ENCODE data around the gene SNRPA.
A peak's percentile ranks its signal among the peaks of the same experiment; 100 is the strongest.

The SNRPA gene

DNA sequence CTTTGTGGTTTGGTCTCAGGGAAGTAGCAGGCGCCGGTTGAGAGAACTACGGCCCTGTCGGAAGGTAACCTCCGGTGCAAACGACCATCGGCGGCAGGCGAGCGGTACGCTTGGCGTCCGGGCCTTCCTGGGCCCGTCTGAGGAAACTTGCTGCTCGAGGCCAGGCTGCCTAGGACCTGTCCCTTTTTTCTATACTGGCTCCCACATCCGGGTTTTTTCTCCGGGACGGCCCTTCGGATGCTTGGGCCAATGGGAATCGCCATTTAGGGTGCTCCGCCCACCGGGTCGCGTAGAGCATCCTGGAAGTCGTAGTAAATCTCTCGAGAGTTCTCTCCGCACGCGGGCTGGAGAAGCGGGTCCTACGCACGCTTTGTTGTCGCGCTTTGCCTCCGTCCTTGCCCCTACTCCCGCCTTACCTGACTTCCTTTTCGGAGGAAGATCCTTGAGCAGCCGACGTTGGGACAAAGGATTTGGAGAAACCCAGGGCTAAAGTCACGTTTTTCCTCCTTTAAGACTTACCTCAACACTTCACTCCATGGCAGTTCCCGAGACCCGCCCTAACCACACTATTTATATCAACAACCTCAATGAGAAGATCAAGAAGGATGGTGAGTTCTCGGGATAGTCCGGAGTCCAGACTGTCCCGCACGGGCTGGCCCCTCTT, at the start of gene SNRPA:
TSS of gene SNRPA (plus strand) at position 330 of the 664 bp plus-strand sequence. CDS start at position 536, 206 bp downstream.
- DNase-seq (ENCODE audit: low spot score), result peak; percentile 97

DNA sequence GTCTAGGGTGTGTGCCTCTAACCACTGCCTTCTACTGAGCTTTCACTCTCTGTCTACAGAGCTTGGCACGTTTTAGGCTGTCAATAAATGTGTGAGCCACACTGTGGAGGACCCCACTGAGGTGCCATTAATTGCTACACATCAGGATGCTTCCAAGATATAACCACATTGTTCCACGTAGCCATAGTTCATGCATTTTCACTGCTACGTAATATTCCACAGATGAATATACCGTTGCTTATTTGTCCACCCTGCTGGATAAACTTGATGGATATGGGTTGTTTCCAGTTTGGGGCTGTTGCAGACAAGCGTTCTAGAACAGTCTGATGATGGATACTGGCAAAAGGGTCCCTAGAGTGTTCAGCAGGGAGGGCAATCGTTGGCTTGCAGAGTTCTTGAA, 49.2 kb upstream of the SNRPA start:
- DNase-seq (ENCODE audit: low spot score), result no peak

DNA sequence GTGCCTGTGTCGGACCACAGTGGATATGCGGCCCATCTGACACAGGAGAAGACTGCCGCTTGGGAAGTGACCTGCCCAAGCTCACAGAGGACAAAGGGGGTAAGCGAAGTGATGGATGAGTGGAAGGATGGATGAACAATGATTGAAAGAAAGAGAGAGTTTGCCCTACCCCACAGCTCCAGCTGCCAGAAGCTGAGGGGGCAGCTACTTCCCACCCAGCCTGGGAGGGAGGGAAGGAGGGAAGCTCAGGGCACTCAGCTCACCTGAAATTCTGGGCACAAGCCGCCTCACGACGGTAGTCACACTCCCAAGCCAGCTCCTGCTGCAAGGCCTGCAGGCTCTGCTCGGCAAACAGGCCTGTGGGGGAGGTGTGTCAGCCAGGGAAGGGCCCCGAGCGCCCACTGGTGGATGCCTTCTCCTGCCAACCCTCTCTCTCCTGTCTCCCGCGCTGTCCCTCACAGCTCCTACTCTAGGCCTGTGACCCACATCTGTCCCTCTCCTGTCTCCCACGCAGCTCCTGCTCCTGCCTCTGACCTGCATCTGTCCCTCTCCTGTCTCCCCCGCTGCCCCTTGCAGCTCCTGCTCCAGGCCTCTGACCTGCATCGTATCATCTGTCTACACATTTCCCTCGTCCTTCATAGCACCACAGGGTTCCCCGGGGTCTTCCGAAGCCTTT, 48.5 kb upstream of the SNRPA start:
- peak; percentile 62 for DNase-seq (ENCODE audit: low spot score)

DNA sequence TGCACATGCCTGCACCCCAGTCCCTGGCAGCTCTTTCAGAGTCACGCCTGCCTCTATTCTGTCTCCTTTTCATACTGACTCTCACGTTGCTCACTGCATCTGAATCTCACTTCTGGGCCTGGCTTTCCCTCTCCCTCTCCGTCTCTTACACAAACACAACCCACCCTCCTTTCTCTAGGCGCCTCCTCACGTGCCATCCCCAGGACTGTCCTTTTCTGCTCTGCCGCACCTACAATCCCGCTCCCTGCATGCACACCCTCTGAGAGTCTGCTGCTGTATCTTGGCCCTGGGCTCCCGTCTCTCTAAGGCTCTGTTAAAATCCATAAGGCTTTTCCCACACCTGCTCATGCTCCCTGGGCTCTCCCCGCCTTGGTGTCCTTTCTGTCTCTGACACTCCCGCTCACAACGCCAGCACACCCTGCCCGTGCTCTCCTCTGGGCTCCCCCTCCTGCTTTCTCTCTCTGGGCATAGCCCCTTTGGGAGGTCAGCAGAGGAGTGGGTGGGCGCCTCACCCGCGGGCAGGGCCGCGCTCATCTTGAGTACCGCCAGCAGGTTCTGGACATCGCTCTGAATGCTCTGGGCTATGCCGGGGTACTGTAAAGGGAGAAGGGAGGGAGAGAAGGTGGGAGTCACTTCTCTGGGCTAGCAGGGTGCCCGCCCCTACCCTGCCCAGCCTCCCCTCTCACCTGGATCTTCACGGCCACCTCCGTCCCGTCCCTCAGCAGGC, 47.8 kb upstream of the SNRPA start:
- no peak for DNase-seq (ENCODE audit: low spot score)

DNA sequence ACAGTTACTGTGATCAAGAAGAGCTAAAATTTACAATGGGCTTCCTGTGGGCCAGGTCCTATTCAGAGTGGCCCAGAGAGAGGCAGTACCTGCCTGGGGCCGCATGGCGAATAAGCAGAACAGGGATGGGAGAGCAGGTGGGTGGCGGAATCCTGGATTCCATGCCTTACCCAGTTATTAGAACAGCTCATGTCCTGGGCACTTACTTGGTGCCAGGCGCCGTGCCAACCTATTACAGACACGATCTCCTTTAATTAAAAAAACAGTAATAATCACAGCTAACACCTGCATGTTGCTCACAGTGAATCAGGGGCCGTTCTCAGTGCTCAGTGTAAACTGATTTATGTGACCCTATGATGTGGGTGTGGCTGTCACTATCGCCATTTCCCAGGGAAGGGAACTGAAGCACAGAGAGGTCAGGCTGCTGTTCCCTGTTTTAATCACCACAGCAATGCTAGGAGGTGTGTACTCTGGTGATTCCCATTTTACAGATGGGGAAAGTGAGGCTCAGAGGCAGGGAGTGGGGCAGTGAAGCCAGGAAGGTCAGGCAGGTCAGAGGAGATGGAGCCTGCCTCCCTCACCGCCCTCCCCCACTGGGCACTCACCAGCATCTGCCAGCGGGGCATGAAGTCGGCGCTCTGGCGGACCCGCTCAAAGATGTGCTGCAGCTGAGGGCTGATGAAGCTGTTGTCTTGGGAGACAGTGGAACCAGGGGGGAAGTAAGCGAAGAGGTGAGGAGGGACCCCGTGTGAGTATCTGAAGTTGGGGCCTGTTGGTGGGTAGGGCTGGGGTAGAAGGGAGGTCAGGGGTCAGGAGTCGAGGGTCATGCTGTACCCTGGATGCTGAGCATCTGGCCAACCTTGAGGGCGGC, 46.3 kb upstream of the SNRPA start:
- no peak for DNase-seq (ENCODE audit: low spot score)

DNA sequence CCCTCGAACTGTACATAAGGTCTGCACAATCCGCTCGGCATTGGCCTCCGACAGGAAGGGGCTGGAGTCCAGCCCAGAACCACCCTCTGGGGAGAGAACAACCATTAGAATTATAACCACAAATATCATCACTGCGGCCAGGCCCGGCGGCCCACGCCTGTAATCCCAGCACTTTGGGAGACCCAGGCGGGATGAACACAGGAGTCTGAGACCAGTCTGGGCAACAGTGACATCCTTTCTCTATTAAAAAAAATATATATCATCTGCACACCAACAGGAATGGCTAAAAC, 45.7 kb upstream of the SNRPA start:
- DNase-seq (ENCODE audit: low spot score), result no peak

DNA sequence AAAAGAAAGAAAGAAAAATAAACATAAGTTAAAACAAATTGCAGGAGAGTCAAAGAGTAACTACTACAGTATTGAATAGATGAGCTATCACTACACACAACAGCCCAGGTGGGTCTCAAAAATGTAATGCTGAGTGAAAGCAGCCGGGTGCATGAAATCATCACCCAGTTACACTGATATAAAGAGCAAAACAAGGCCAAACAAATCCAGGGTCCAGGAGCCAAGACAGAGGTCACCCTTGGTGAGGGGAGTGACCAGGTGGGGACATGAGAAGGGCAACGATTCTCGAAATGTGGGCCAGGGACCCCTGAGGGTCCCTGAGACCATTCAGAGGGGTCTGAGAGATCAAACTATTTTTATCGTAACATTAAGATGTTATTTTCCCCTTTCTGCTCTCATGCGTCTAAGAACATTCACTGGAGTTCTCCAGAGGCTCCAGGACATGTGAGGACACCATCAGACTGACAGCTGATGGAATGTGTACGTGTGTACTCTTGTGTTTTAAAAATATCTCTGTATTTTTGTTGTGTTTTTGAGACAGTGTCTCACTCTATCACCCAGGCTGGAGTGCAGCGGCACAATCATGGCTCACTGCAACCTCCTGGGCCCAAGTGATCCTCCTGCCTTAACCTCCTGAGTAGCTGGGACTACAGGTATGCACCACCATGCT, 44.9 kb upstream of the SNRPA start:
- no peak for DNase-seq (ENCODE audit: low spot score)

DNA sequence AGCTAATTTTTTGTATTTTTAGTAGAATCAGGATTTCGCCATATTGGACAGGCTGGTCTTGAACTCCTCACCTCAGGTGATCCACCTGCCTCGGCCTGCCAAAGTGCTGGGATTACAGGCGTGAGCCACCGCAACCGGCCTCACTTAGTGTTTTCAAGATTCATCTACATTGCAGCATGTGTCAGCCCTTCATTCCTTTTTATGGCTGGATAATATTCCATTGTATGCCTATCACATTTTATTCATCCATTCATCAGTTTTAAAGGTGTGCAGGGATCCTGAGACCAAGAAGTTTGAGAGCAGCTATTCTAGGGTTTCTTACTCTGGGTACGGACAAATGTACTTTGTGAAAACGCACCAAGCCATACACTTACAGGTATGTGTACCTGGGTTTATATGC, 43.4 kb upstream of the SNRPA start:
- DNase-seq (ENCODE audit: low spot score), result no peak

DNA sequence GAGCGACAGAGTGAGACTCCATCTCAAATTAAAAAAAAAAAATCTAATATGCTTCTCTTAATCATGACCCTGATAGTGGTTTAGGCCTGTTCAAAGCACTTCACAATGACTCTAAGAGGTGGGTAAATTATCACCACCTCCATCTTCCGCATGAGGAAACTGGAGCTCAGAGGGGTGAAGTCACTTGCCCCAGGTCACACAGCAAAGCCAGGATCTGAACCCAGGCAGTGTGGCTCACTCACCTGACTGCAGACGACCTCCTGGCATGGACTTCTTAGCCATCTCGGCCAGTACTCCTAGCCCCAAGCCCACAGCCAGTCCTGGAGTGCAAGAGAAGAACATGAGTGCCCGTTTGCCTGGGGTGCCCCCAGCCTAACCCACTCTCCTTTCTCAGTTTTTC, 41.2 kb upstream of the SNRPA start:
- DNase-seq (ENCODE audit: low spot score), result no peak

DNA sequence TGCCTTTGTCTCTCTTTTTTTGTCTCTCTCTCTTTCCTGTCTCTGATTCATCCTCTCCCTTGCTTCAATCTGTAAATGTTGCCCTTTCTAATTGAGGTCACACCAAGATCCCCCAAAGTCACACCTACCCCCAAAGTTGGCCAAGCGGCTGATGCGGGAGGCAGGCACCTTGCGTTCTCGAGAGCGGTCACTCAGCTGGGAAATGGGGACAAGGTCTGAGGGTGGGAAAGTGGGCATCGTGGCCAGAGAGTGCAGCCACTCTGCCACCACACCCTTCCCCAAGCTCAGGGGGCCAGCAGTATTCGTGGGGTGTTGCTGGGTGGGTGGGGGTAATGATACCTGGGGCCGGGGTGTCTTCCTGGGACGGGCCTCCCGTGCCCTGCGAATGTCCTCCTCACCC, 37.1 kb upstream of the SNRPA start:
- no peak for DNase-seq (ENCODE audit: low spot score)

DNA sequence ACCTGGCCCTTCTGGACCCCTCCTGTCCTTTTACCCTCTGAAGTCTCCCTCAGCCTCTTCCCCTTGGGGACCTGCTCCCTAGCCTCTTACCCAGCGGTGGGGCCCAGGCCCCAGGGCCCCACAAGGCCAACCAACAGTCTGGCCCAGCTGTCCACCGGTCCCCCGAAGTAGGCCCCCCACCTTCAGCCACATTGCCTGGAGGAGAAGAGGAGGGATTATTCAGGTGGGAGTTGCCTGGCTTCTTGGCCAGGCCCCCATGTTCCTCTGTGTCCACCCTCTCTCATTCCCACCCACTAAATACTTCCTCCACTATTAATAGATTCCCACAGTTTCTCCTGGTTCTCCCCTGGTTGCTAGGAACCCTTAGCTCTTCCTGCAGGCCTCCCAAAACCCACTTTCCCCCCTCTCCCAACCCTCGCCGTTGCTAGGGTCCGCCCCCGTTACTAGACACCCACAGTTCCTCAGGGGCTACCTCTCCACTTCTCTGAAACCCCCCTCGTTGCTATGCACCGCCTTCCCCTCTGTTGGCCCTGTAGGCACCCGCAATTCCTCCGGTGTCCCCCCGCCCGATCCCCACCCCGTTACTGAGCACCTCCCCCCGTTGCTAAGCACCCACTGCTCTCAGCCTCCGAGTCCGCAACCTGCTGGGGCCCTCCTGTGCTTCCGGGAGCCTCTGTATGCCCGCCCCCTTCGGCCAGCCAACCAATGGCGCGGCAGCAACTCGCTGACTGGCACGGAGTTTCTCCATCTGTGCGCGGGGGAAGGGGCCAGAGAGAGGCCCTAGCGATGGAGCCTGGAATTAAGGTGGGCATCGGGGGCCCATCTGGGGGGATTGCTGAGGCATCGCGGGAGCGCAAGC, 36.3 kb upstream of the SNRPA start:
- peak; percentile 97 for DNase-seq (ENCODE audit: low spot score)

DNA sequence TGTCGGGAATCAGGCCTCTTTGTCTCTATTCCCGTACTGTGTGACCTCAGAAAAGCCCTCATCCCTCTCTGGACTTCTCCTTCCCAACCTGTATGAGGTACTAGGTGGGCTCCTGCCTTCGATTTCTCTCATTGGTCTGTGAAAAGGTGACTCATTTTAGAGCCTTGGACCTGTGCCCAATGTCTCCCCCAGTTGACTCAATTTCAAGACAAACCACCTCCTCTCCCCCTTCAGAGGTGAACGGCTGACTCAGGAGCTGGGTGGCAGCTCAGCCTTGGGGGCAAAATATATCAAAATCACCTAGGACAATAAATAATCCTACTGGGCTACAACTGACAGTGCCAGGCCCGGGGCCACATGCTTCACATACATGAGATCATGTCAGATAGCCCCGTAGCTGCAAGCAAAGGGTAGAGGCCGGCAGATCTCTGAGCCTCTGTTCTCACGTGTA, 34.9 kb upstream of the SNRPA start:
- DNase-seq (ENCODE audit: low spot score), result no peak

DNA sequence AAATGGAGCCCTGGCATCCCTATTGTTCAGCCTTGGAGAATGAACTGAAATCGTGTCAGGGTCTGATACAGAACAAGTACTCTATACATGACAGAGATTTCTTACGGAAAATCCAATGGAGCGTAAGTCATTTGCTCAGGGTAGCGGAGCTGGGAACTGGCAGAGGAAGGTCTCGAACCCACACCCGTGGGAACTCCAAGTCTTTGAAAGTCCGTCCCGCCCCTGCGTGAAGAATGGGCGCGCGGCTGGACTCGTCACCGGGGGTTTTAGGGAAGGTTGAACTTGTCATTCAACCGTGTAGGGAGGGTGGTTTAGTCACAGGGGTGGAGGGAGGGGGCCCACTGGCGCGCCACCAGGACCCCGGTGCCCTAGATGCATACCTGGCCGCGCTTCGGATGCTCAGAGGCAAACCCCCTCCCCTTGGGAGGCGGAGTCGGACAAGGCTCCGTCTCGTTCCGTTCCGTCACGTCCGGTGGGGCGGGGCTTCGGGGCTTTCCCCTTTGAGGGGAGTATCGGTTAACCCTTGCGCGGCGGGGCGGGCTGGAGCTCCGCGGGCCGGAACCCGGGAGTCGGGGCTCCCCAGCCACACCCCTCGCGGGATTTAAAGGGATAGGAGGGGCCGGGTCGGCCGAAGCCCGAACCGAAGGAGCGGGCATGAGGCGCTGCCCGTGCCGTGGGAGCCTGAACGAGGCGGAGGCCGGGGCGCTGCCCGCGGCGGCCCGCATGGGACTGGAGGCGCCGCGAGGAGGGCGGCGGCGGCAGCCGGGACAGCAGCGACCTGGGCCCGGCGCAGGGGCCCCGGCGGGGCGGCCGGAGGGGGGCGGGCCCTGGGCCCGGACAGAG, 34.3 kb upstream of the SNRPA start, which contains the start of the genes COQ8B and ITPKC:
TSS of gene COQ8B (minus strand) at position 405 of the 843 bp plus-strand sequence. CDS start 2,254 bp downstream, outside the sequence.
TSS of gene ITPKC (plus strand) at position 631 of the 843 bp plus-strand sequence. CDS start at position 655, 24 bp downstream.
- DNase-seq (ENCODE audit: low spot score), result peak; percentile 98

DNA sequence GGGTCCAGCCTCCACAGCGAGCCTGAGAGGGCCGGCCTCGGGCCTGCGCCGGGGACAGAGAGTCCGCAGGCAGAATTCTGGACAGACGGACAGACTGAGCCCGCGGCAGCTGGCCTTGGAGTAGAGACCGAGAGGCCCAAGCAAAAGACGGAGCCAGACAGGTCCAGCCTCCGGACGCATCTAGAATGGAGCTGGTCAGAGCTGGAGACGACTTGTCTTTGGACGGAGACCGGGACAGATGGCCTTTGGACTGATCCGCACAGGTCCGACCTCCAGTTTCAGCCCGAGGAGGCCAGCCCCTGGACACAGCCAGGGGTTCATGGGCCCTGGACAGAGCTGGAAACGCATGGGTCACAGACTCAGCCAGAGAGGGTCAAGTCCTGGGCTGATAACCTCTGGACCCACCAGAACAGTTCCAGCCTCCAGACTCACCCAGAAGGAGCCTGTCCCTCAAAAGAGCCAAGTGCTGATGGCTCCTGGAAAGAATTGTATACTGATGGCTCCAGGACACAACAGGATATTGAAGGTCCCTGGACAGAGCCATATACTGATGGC, 33.6 kb upstream of the SNRPA start:
- no peak for DNase-seq (ENCODE audit: low spot score)

DNA sequence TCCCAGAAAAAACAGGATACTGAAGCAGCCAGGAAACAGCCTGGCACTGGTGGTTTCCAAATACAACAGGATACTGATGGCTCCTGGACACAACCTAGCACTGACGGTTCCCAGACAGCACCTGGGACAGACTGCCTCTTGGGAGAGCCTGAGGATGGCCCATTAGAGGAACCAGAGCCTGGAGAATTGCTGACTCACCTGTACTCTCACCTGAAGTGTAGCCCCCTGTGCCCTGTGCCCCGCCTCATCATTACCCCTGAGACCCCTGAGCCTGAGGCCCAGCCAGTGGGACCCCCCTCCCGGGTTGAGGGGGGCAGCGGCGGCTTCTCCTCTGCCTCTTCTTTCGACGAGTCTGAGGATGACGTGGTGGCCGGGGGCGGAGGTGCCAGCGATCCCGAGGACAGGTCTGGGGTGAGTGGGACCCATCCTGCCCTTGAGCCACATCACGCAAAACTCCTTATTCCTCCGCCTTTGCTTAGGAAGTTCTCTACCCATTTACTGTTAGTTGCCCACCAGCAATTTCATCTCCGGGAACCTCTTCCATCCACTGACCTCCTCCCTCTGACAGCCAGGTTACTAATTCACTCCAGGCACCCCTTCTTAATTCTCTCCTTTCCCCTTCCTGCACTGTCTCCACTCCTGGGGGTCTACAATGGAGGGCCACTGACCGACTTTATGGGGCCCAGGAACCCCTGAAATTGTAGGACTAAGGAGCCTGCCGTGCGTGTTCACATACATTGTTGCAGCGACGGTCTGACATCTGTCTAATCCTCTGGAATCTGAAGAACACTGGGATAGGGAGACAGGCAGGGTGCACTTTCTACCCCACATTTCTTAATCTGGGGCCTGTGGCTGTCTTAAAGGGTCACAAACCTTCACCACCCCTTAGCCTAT, 32.9 kb upstream of the SNRPA start:
- peak; percentile 35 for DNase-seq (ENCODE audit: low spot score)

DNA sequence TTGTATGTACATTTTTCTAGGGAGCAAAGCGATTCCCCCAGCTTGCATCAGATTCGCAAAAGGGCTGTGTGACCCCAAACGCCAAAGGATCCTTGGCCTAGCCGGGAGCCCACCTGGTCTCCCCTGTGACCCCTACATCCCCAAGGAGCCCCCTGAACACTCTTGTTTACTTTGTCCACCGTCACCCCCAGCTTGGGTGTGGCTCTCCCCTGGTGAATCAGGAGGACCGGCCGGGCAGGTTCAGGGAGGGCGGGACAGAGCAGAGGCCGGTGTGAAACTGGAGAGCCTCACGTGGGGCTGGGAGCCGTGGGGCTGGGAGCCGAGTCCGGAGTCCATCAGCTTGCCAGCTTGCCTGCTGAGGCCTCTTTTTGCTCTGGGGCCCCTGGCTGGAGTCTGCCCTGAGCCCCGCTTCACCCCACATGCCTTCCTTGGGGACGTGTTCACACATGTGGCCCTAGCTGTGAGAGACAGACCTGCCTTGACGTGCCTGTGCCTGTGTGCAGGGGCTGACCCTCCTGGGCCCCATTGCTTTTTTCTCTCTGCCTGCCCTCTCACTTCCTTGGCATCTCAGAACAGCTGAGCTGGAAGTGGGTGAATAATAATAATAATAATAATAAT, 32.1 kb upstream of the SNRPA start:
- DNase-seq (ENCODE audit: low spot score), result peak; percentile 64

DNA sequence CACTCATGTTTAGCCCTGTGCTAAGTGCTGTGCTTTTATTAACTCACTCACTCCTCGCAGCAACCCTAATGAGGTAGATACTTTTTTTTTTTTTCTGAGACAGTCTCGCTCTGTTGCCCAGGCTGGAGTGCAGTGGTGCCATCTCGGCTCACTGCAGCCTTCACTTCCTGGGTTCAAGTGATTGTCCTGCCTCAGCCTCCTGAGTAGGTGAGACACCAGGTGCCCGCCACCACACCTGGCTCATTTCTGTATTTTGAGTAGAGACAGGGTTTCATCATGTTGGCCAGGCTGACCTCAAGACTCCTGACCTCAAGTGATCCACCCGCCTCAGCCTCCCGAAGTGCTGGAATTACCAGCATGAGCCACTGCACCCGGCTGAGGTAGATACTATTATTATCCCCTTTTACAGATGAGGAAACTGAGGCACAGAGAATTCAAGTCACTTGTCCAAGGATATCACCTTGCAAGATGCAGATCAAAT, 31.5 kb upstream of the SNRPA start:
- DNase-seq (ENCODE audit: low spot score), result no peak

DNA sequence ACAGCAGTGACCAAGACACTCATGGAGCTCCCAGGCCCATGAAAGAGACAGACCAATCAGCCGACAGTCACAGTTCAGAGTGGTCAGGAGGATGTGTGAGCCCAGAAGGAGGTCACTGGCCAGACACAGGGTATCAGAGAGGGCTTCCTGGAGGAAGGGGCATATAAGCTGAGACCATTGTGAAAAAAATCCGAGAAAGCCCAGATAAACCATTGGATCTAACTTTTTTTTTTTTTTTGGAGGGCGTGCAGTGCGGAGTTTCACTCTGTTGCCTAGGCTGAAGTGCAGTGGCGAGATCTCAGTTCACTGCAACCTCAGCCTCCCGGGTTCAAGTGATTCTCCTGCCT, 29.9 kb upstream of the SNRPA start:
- no peak for DNase-seq (ENCODE audit: low spot score)

Data from GM03348 (cell line).